Measurements from ENCODE around the gene SLC25A40.

- TF ChIP-seq POLR2AphosphoS5 (IDR thresholded peaks at IDR 0.05) (no peak), CTCF (IDR thresholded peaks at IDR 0.05) (no peak), POLR2A (IDR thresholded peaks at IDR 0.05) (no peak)
Observed at GRCh38 chr7:87912121-87912520, 36.0 kb upstream of the SLC25A40 start.

Data from sigmoid colon (tissue), 4 donors.